Ureter (tissue), 1 donor: ENCODE results near the gene FCF1. TPM values are rescaled to one million over a fixed set of nuclear protein-coding genes. Genes with fewer than 3 reads are reported as not detected.

Source experiments
- DNase-seq: peaks from one replicate; pipeline ENCODE4 v3.0.0-alpha.2; 2020; ENCODE audit warnings: low spot score
- total RNA-seq: library from RNA; stranded (reverse); gene quantifications from one replicate; pipeline ENCODE4 v1.2.4, GENCODE V29; 2023
- donor health status: DM: yes; HTN: yes; CAD: no.

Gene FCF1
- total RNA-seq, 1 donor from 2014 or later: 54.6 TPM

DNA sequence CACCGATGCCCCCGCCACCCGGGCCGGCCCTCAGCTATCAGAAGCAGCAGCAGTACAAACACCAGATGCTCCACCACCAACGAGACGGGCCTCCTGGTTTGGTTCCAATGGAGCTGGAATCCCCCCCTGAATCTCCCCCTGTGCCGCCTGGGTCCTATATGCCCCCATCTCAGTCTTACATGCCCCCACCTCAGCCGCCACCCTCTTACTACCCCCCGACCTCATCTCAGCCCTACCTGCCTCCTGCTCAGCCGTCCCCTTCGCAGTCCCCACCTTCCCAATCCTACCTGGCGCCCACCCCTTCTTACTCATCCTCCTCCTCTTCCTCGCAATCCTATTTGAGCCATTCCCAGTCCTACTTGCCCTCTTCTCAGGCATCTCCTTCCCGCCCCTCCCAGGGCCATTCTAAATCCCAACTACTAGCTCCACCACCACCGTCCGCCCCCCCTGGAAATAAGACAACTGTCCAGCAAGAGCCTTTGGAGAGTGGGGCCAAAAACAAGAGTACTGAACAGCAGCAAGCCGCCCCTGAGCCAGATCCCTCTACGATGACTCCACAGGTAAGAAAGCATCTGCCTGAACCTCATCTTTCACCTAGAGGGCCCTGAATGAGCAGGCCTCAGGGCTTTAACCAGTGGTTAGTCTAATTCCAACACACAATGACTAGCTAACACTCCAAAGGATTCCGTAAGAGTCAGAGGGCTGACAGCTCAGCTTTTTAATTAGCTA, 51.0 kb downstream of the FCF1 start:
- no peak for DNase-seq

DNA sequence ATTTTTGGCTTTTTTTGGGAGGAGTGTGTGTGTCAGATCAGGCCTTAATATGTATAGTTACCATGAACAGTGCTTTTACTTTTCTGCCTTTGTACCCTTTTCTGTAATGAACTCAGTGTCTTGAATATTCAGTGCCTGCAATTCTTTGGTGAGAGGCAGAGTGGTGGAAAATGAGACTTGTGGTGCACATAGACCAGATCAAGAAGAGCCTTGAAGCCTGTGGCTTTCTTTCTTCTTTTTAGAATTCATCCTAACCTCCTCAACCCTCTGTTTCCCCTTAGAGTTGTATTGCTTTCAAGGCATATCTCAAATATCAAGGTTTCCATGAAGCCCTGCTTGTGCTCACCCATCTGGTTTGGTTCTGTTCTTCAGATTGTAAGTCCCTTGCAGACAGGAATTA, 52.8 kb downstream of the FCF1 start:
- no peak for DNase-seq

DNA sequence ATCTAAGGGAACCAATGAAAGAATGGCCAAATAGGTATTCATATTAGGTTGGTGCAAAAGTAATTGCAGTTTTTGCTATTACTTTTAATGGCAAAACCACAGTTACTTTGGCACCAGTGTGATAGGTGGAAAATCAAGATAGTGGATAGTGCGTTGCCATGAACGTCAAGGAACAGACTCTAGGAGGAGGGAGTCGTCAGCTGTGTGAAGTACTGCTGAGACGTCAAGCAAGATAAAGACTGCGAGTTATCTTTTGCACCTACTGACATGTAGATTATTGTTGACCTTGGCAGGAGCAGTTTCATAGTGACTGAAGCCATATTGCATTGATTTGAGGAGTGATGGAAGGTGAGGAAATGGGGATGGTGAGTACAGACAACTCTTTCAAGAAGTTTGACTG, 58.5 kb downstream of the FCF1 start:
- DNase-seq: no peak

DNA sequence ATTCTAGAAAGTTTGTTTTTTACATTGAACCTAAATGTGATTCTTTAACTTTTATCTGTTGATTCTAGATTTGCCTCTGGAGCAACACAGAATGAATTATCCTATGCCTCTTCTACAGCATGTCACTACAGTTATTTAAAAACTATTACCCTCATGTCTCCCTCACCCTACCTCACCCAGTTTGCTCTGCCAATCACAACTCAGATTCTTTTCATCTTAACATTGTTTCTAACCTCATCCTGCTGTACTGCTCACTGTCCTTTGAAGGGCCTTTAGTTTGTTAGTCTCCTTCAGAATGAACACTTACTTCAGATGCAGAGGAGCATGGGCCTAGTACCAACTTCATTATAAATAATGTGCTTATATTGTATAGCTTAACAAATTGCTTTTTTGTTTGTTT, 71.7 kb downstream of the FCF1 start:
- DNase-seq: no peak

DNA sequence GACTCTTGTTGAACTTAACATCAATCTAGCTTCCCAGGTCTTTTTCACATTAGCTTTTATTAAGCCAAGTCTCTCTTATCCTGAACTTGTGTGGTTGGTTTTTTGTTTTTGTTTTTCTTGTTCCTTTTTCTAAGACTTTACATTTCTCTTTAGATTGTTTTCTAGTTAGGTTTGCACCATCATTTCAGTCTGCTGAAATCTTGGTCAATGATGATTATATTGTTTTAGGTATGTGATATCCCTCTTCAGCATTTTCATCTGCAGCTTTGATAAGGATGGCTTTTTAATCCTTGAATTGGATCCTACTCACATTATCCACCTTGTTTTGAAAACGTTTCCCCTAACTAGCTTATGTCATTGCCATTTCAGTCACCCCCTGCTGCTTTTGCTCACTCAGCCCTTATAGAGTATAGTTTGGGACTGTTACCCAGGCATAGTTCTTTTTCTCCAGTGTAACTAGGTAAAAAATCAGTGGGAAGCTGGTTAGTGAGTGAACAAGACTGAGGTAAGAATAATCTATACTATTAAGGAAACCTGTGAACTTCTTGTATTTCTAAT, 72.2 kb downstream of the FCF1 start:
- DNase-seq: no peak

DNA sequence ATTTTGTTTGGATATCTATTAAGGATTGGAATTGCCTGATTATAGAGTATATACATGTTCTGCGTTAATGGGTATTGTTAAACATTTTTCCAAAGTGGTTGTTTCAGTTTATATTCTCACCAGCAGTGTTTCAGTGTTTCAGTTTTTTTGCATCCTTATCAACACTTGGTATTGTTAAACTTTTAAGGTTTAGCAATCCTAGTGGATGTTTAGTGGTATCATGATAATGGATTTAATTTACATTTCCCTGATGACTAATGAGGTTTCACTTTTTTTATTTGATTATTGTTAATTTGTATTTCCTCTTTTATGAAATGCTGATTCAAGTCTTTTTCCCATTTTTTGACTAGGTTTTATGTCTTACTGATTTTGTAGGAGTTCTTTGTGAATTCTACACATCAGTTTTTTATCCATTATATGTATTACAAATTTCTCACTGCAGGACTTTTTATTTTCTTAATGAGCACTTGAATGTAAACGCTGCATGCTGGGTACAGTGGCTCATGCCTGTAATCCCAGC, 73.9 kb downstream of the FCF1 start:
- DNase-seq: no peak

Other genes with a start within 250 kb of the FCF1 start
- 175 TPM for gene NPC2, start 219.8 kb upstream of the FCF1 start, total RNA-seq
- gene ISCA2, start 219.4 kb upstream of the FCF1 start, total RNA-seq: 25.6 TPM
- gene LTBP2, start 100.9 kb upstream of the FCF1 start, total RNA-seq: 6.8 TPM
- 40.8 TPM for gene AREL1, start 64 bp upstream of the FCF1 start, total RNA-seq
- 110 TPM for gene YLPM1, start 50.2 kb downstream of the FCF1 start, total RNA-seq
- 0.13 TPM for gene PROX2, start 163.0 kb downstream of the FCF1 start, total RNA-seq
- 81.3 TPM for gene DLST, start 168.8 kb downstream of the FCF1 start, total RNA-seq
- 10.7 TPM for gene RPS6KL1, start 210.1 kb downstream of the FCF1 start, total RNA-seq
- gene PGF, start 242.5 kb downstream of the FCF1 start, total RNA-seq: 4.4 TPM